Measurements from ENCODE around the gene PTCSC3. TPM values are rescaled to one million over a fixed set of nuclear protein-coding genes. Genes with fewer than 3 reads are reported as not detected.

The PTCSC3 gene
- total and polyA plus RNA-seq, 2 experiments from 2014 or later: not detected

GRCh38 chr14:36161776-36162175, 14.7 kb downstream of the PTCSC3 start:
- Histone ChIP-seq H3K27me3 (no peaks in the 10 kb centered on the region), H3K9me3 (ENCODE audit: low read depth) (no peaks in the 10 kb centered on the region), H3K27ac (no peak overlapping the region), H3K9me2 (replicated peaks; ENCODE audit: insufficient read depth) (no peaks in the 10 kb centered on the region), H2AFZ (no peak overlapping the region), H3K4me1 (ENCODE audit: insufficient read depth) (no peaks in the 10 kb centered on the region), H3K4me3 (no peak overlapping the region), H4K20me1 (ENCODE audit: insufficient read depth, poor library complexity, severe bottlenecking) (no peaks in the 10 kb centered on the region), H3K36me3 (replicated peaks; ENCODE audit: insufficient read depth, low read depth) (no peaks in the 10 kb centered on the region), H3K4me2 (peak overlapping the region; percentile 64), H3K79me2 (no peaks in the 10 kb centered on the region)
- TF ChIP-seq CTCF (IDR thresholded peaks at IDR 0.05; ENCODE audit: poor library complexity): no peak
- TF ChIP-seq EZH2 (IDR thresholded peaks at IDR 0.05; ENCODE audit: borderline replicate concordance): no peak
- no peak for TF ChIP-seq EZH2phosphoT487 (IDR thresholded peaks at IDR 0.05; ENCODE audit: low read depth, severe bottlenecking, unreplicated experiment)
- 32% methylated on average over 12 of the region's 12 CpGs for WGBS (ENCODE audit: low lambda C conversion rate, missing lambda C conversion rate)
- DNase-seq (ENCODE audit: low spot score): peak; percentile 17

GRCh38 chr14:36151335-36151734, 25.2 kb downstream of the PTCSC3 start:
- no peak for DNase-seq (ENCODE audit: low spot score)
- 95% methylated on average over 3 of the region's 3 CpGs for WGBS (ENCODE audit: low lambda C conversion rate, missing lambda C conversion rate)

GRCh38 chr14:36134038-36134437, 42.5 kb downstream of the PTCSC3 start:
- WGBS (ENCODE audit: low lambda C conversion rate, missing lambda C conversion rate): 94% methylated on average over 2 of the region's 2 CpGs
- Histone ChIP-seq H3K9me3 (ENCODE audit: low read depth) (no peaks in the 10 kb centered on the region), H2AFZ (no peak overlapping the region), H3K9me2 (replicated peaks; ENCODE audit: insufficient read depth) (no peaks in the 10 kb centered on the region), H3K27me3 (no peaks in the 10 kb centered on the region), H3K27ac (no peak overlapping the region), H3K79me2 (no peaks in the 10 kb centered on the region), H3K4me1 (ENCODE audit: insufficient read depth) (no peaks in the 10 kb centered on the region), H3K4me2 (no peak overlapping the region), H3K4me3 (no peak overlapping the region), H4K20me1 (ENCODE audit: insufficient read depth, poor library complexity, severe bottlenecking) (no peaks in the 10 kb centered on the region), H3K36me3 (replicated peaks; ENCODE audit: insufficient read depth, low read depth) (no peaks in the 10 kb centered on the region)
- TF ChIP-seq EZH2phosphoT487 (IDR thresholded peaks at IDR 0.05; ENCODE audit: low read depth, severe bottlenecking, unreplicated experiment): no peak
- TF ChIP-seq EZH2 (IDR thresholded peaks at IDR 0.05; ENCODE audit: borderline replicate concordance): no peak
- TF ChIP-seq CTCF (IDR thresholded peaks at IDR 0.05; ENCODE audit: poor library complexity): no peak
- DNase-seq (ENCODE audit: low spot score): no peak

More at GRCh38 chr14:36151335-36151734, 25.2 kb downstream of the PTCSC3 start:
- no peaks in the 10 kb centered on the region for H3K36me3 ChIP-seq (replicated peaks; ENCODE audit: insufficient read depth, low read depth)
- no peaks in the 10 kb centered on the region for H3K79me2 ChIP-seq
- no peak overlapping the region for H3K4me2 ChIP-seq
- no peak overlapping the region for H3K27ac ChIP-seq
- TF ChIP-seq EZH2 (IDR thresholded peaks at IDR 0.05; ENCODE audit: borderline replicate concordance): no peak
- no peak for TF ChIP-seq EZH2phosphoT487 (IDR thresholded peaks at IDR 0.05; ENCODE audit: low read depth, severe bottlenecking, unreplicated experiment)
- TF ChIP-seq CTCF (IDR thresholded peaks at IDR 0.05; ENCODE audit: poor library complexity): no peak
- H3K9me2 ChIP-seq (replicated peaks; ENCODE audit: insufficient read depth): no peaks in the 10 kb centered on the region
- no peaks in the 10 kb centered on the region for H3K9me3 ChIP-seq (ENCODE audit: low read depth)
- no peaks in the 10 kb centered on the region for H4K20me1 ChIP-seq (ENCODE audit: insufficient read depth, poor library complexity, severe bottlenecking)
- H2AFZ ChIP-seq: no peak overlapping the region
- no peaks in the 10 kb centered on the region for H3K4me1 ChIP-seq (ENCODE audit: insufficient read depth)
- no peaks in the 10 kb centered on the region for H3K27me3 ChIP-seq
- H3K4me3 ChIP-seq: no peak overlapping the region

- no peaks in the 10 kb centered on the region for H3K9me2 ChIP-seq (replicated peaks; ENCODE audit: insufficient read depth)
- H4K20me1 ChIP-seq (ENCODE audit: insufficient read depth, poor library complexity, severe bottlenecking): no peaks in the 10 kb centered on the region
- no peaks in the 10 kb centered on the region for H3K36me3 ChIP-seq (replicated peaks; ENCODE audit: insufficient read depth, low read depth)
- no peak overlapping the region for H3K27ac ChIP-seq
- DNase-seq (ENCODE audit: low spot score): no peak
- no peaks in the 10 kb centered on the region for H3K79me2 ChIP-seq
- H3K4me3 ChIP-seq: no peak overlapping the region
- no peak overlapping the region for H2AFZ ChIP-seq
- H3K9me3 ChIP-seq (ENCODE audit: low read depth): no peaks in the 10 kb centered on the region
- H3K4me1 ChIP-seq (ENCODE audit: insufficient read depth): no peaks in the 10 kb centered on the region
- H3K4me2 ChIP-seq: no peak overlapping the region
- WGBS (ENCODE audit: low lambda C conversion rate, missing lambda C conversion rate): 0% methylated on average over 1 of the region's 1 CpG
- H3K27me3 ChIP-seq: no peaks in the 10 kb centered on the region
- TF ChIP-seq CTCF (IDR thresholded peaks at IDR 0.05; ENCODE audit: poor library complexity): no peak
- TF ChIP-seq EZH2phosphoT487 (IDR thresholded peaks at IDR 0.05; ENCODE audit: low read depth, severe bottlenecking, unreplicated experiment): no peak
- TF ChIP-seq EZH2 (IDR thresholded peaks at IDR 0.05; ENCODE audit: borderline replicate concordance): no peak
Observed at GRCh38 chr14:36132826-36133225, 43.7 kb downstream of the PTCSC3 start.

All from hepatocyte (in vitro differentiated cells).